Caco-2 (cell line): ENCODE results near the gene KLHL2. TPM values are rescaled to one million over a fixed set of nuclear protein-coding genes. Genes with fewer than 3 reads are reported as not detected.

ENCODE experiments used
- BruUV-seq: library from RNA; stranded (reverse); fragments of 400-500 nt; replicated peaks from 2 replicates; lab custom pipeline; 2021; lab: Mats Ljungman, UMichigan
- CTCF ChIA-PET: fragments of 300-600 bp; sonication (Branson Sonifier 250); formaldehyde crosslinking; loops from one replicate; lab custom pipeline; 2022; ENCODE audit warnings: antibody characterized with exemption; lab: Charles Lee
- POLR2A ChIA-PET: fragments of 300-600 bp; sonication (Branson Sonifier 250); formaldehyde crosslinking; loops from one replicate; lab custom pipeline; 2022; ENCODE audit warnings: antibody characterized with exemption; lab: Charles Lee
- DNase-seq, 2 experiments: peaks; one replicate each; pipeline versions ENCODE4 v3.0.0 to v3.0.0-alpha.2; 2020 to 2022
- H3K27me3 ChIP-seq: replicated peaks from 2 replicates; pipeline ENCODE4 v1.6.0; 2011; ENCODE audit warnings: low read length; ENCODE audit not compliant: control insufficient read depth, insufficient read depth
- H3K36me3 ChIP-seq: 2 replicates; pipeline ENCODE4 v1.5.1; 2011; ENCODE audit warnings: low read length; ENCODE audit not compliant: control insufficient read depth, insufficient read depth
- H3K4me1 ChIP-seq: fragments of 250-450 bp; sonication (Bioruptor Pico); 2 replicates; pipeline ENCODE4 v1.5.1; 2020; ENCODE audit warnings: mild to moderate bottlenecking
- H3K4me3 ChIP-seq: 2 replicates; pipeline ENCODE4 v1.5.1; 2011; ENCODE audit warnings: low read depth, mild to moderate bottlenecking, control low read depth, low read length
- H3K9me3 ChIP-seq: fragments of 250-450 bp; sonication (Bioruptor Pico); 2 replicates; pipeline ENCODE4 v1.5.1; 2020; ENCODE audit warnings: mild to moderate bottlenecking, moderate library complexity
- H3K27ac Mint-ChIP-seq: one replicate; pipeline ENCODE4 v1.8.0; 2022; ENCODE audit warnings: mixed read lengths; ENCODE audit not compliant: unreplicated experiment
- H3K27me3 Mint-ChIP-seq: one replicate; pipeline ENCODE4 v1.8.0; 2022; ENCODE audit warnings: mixed read lengths; ENCODE audit not compliant: insufficient read depth, unreplicated experiment
- H3K36me3 Mint-ChIP-seq: one replicate; pipeline ENCODE4 v1.8.0; 2022; ENCODE audit warnings: mild to moderate bottlenecking, mixed read lengths; ENCODE audit not compliant: insufficient read depth, unreplicated experiment
- H3K4me1 Mint-ChIP-seq: one replicate; pipeline ENCODE4 v1.8.0; 2022; ENCODE audit warnings: low read depth, mixed read lengths; ENCODE audit not compliant: unreplicated experiment
- H3K4me3 Mint-ChIP-seq: one replicate; pipeline ENCODE4 v1.8.0; 2022; ENCODE audit warnings: mild to moderate bottlenecking, moderate library complexity, mixed read lengths; ENCODE audit not compliant: unreplicated experiment
- H3K9me3 Mint-ChIP-seq: one replicate; pipeline ENCODE4 v1.8.0; 2022; ENCODE audit warnings: mixed read lengths; ENCODE audit not compliant: unreplicated experiment
- intact Hi-C: fragments of 100-400 bp; cut with micrococcal nuclease; formaldehyde crosslinking; loops from one replicate; pipeline ENCODE4 v1.10.0; 2022; ENCODE audit not compliant: unreplicated experiment
- total RNA-seq: library from RNA; stranded (reverse); gene quantifications from 2 replicates; pipeline ENCODE4 v1.2.3, GENCODE V29; 2022
- TF ChIP-seq, protein P1 (sequence below), 2 experiments: fragments of 200-600 bp in 1 of 2; IDR thresholded peaks; 1 replicate in 1 of 2; 2 replicates in 1 of 2; pipeline versions ENCODE4 v1.5.1 to v1.8.0; 2011 to 2022; ENCODE audit warnings: antibody characterized with exemption in 1 of 2, control low read depth in 1 of 2, inconsistent platforms in 1 of 2, low read depth in 1 of 2, low read length in 1 of 2, mild to moderate bottlenecking in 1 of 2, moderate library complexity in 1 of 2; ENCODE audit not compliant: insufficient read depth in 1 of 2, severe bottlenecking in 1 of 2, unreplicated experiment in 1 of 2

The KLHL2 gene
- total RNA-seq, 1 experiment from 2014 or later, result 15.9 TPM

DNA sequence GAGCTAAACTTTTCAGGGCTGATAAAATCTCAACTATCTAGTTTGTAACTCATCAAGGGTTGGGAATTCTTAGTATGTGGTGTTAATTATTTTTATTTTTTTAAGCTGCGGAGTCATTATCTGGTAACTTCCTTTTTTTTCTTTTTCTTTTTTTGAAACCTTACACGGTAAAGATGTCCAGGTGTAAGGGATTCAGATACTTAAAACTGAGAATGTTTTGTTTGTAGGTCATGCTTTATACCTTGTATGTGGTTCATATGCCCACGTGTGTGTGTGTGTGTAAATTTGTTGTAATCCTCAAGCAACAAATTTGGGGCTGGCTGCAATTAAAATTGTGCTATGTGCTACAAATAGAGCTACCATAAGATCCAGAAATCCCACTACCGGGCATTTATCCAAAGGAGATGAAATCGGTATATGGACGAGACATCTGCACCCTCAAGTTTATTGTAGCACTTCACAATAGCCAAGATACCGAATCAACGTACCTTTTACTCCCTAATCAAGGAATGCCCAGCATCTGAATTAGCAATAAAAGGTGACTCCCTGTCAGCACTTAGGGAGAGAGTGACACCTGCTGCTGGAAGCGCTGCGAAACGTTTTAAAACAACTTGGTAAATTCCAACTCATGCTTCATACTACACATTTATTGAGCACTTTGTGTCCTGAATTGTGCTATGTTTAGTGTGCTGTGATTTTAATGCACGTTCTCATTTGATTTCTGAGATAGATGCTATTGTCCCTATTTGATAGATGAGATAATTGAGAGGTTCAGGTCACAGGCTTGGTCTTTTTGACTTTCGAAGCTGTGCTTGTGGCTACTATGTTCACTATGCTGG, 136.2 kb downstream of the KLHL2 start:
- ChIA-PET POLR2A (interaction anchor here (0.7 to 2.0 kb wide), 2 partner anchors 16 to 815 kb away, joined by 6 to 7 read pairs; partner anchors contain the start of gene MSMO1), CTCF (interaction anchor here (0.7 to 2.3 kb wide), 6 partner anchors 16 to 213 kb away, joined by 3 to 11 read pairs (median 3); partner anchors contain the start of gene MSMO1)
- Mint-ChIP-seq H3K27ac (no peak overlapping the region), H3K4me3 (no peak overlapping the region), H3K4me1 (no peaks in the 10 kb centered on the region), H3K27me3 (no peaks in the 10 kb centered on the region), H3K36me3 (peaks cover 37% of the 10 kb centered on the region), H3K9me3 (no peaks in the 10 kb centered on the region)
- no TSS peak for BruUV-seq
- Histone ChIP-seq H3K27me3 (no peaks in the 10 kb centered on the region), H3K4me1 (no peaks in the 10 kb centered on the region), H3K36me3 (no peaks in the 10 kb centered on the region), H3K9me3 (no peaks in the 10 kb centered on the region), H3K4me3 (no peak overlapping the region)
- TF ChIP-seq, protein P1, sequence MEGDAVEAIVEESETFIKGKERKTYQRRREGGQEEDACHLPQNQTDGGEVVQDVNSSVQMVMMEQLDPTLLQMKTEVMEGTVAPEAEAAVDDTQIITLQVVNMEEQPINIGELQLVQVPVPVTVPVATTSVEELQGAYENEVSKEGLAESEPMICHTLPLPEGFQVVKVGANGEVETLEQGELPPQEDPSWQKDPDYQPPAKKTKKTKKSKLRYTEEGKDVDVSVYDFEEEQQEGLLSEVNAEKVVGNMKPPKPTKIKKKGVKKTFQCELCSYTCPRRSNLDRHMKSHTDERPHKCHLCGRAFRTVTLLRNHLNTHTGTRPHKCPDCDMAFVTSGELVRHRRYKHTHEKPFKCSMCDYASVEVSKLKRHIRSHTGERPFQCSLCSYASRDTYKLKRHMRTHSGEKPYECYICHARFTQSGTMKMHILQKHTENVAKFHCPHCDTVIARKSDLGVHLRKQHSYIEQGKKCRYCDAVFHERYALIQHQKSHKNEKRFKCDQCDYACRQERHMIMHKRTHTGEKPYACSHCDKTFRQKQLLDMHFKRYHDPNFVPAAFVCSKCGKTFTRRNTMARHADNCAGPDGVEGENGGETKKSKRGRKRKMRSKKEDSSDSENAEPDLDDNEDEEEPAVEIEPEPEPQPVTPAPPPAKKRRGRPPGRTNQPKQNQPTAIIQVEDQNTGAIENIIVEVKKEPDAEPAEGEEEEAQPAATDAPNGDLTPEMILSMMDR (IDR thresholded peaks at IDR 0.05; ENCODE audit: insufficient read depth in 1 of 2, low read depth in 1 of 2, low read length in 1 of 2, severe bottlenecking in 1 of 2, unreplicated experiment in 1 of 2), result peak; percentile 38 to 45
- peak in 1 of 2 experiments; percentile 32 for DNase-seq
- intact Hi-C loops, result loop anchor here (1.0 to 5.0 kb wide), 2 partner anchors 136 to 212 kb away; partner anchors contain the start of gene KLHL2

DNA sequence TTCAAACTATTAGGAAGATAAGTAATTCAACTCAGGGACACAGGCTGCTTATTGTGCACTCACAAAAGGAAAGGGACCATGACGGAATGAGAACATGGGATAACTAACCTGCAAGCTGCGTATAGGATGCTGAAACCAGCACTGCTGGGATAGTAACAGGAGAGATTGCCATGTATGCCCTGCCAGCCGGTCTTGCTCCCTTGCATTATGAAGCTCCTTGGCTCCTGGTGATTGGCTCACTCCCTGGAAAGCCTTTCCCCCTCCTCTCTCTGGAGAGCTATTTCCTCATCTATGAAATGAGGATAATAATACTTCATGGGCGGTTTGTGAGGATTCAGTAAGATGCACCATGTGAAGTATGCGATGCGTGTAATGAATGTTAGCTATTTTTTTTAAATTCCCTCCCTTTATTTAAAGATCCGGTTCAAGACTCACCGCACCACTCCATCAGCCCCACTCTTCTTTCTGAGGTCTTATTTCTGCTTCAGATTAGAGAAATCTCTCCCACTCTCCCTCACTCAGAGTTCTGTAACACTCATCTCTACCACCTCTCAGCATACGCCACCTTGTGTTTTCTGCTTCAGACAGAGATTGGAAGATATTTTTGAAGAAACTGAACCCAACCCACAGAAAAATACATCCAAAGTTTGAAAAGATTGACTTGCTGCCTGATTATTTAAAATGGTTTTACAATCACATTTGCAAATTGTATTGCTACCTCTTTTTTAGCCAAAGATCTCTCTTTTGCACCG, 138.5 kb downstream of the KLHL2 start:
- Mint-ChIP-seq H3K36me3 (peaks cover 25% of the 10 kb centered on the region), H3K27me3 (no peaks in the 10 kb centered on the region), H3K4me3 (no peak overlapping the region), H3K9me3 (no peaks in the 10 kb centered on the region), H3K4me1 (no peaks in the 10 kb centered on the region), H3K27ac (no peak overlapping the region)
- intact Hi-C loops, result no loop called here
- ChIA-PET CTCF (interaction anchor here (1.4 to 2.3 kb wide), 2 partner anchors 133 to 215 kb away, joined by 6 to 11 read pairs; no protein-coding TSS in a partner anchor), POLR2A (no interaction called here)
- H3K4me3 ChIP-seq, result no peak overlapping the region
- H3K36me3 ChIP-seq, result no peaks in the 10 kb centered on the region
- no peaks in the 10 kb centered on the region for H3K4me1 ChIP-seq
- no peaks in the 10 kb centered on the region for H3K27me3 ChIP-seq
- no peak for DNase-seq
- no peaks in the 10 kb centered on the region for H3K9me3 ChIP-seq
- BruUV-seq, result no TSS peak
- TF ChIP-seq, protein P1 (IDR thresholded peaks at IDR 0.05; ENCODE audit: insufficient read depth in 1 of 2, low read depth in 1 of 2, low read length in 1 of 2, severe bottlenecking in 1 of 2, unreplicated experiment in 1 of 2), result peak in 1 of 2 experiments; percentile 40
